Epithelial cell of esophagus (primary cell): ENCODE results near the gene FOXC2.

Experiments used
- DNase-seq: peaks from one replicate; pipeline ENCODE4 v3.0.0; 2010; ENCODE audit warnings: low read depth
- H3K4me3 ChIP-seq: 2 replicates; pipeline ENCODE4 v1.5.1; 2011; ENCODE audit warnings: mild to moderate bottlenecking, low read length, control low read depth
- CTCF ChIP-seq: IDR thresholded peaks from 2 replicates; pipeline ENCODE4 v1.5.1; 2011; ENCODE audit warnings: low read depth, mild to moderate bottlenecking, low read length, control low read depth, inconsistent platforms; ENCODE audit not compliant: insufficient read depth; ENCODE audit errors: missing control alignments

FOXC2 gene

DNA sequence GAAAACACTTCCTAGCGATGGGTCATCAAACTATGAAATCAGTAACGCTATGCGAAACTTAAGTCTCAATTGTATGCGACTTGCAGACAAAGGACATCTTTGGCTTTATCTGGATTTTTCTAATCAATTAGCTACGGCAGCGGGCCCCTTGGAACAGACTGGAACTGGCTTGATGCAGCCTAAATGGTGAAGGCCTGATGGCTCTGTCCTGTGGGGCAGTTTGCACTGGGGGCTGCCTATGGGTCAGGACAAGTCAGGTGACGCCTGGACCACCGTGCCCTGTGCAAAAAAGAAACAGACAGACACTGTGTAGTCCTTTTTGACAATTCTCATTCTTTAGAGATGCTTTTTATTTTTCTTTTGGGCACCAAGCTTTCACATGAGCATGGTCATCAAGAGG is 33.6 kb upstream of the FOXC2 start:
- DNase-seq: no peak
- no peak for TF ChIP-seq CTCF
- H3K4me3 ChIP-seq: no peak overlapping the region

- no peak for TF ChIP-seq CTCF
- no peak for DNase-seq
- H3K4me3 ChIP-seq: no peak overlapping the region
Measured at GRCh38 chr16:86533767-86534351, 32.8 kb upstream of the FOXC2 start.

DNA sequence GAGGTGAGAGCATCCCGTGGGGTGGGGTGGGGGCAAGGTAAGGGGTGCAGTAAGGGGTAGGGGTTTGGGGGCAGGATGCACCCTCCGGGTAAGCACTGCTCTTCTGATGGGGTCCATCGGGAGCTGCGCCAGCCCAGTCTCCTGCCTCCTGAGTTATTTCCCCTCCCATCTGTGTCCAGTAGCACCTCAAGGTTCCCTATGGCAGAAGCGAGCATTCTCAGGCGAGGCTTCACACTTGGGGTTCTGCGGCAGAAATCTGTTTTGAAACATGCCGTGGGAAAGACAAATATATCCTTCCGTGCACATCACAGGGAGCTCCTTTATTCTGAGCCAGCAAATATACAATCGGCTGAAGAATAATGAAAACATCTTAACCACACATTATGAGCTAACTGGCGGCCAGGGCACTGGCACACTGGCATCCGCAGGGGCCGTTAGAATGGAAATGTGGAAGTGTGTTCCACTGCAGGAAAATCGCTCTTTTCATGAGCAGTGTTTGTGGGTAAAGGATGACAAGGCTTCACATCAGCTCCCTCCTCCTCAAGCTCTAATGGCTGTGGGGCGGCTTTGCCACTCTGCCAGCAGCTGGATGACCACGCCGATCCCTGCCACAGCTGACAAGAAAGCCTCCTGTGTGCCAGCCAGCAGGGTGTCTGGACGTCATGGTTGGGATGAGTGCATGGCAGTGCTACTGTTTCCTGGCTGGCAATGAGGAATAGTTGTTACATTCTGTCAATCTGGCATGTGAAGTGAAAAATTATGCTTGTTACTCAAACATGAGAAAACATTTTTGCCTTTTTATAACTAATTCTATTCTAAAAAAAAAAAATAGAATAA is 31.6 kb upstream of the FOXC2 start:
- no peak for DNase-seq
- H3K4me3 ChIP-seq: no peak overlapping the region
- TF ChIP-seq CTCF: no peak

GRCh38 chr16:86536621-86537020 is 30.0 kb upstream of the FOXC2 start:
- no peak overlapping the region for H3K4me3 ChIP-seq
- DNase-seq: no peak
- no peak for TF ChIP-seq CTCF

DNA sequence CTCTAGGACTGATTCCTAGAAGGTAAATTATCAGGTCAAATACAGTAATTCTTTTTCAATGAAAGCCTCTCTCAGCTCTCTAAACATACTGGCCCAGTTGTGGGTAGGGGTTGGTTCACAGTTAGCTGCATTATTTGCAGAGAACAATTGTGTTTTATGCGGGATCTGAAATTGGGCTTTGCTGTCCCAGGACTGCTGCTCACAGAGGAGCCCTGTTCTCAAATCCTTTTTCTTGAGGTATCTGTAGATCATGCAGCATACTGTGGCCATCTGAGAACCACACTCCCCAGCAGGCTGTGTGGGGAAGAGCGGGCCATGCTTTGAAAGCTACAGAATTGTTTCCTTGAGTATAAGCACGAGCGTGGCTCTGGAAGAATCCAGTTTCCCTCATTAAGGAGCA is 29.1 kb upstream of the FOXC2 start:
- no peak for DNase-seq
- H3K4me3 ChIP-seq: no peak overlapping the region
- TF ChIP-seq CTCF: no peak

GRCh38 chr16:86538196-86538780 is 28.3 kb upstream of the FOXC2 start:
- no peak for TF ChIP-seq CTCF
- H3K4me3 ChIP-seq: no peak overlapping the region
- no peak for DNase-seq
